Measurements from ENCODE around the gene IL4R. TPM values are rescaled to one million over a fixed set of nuclear protein-coding genes. Genes with fewer than 3 reads are reported as not detected.

The IL4R gene
- total and polyA plus RNA-seq, 7 donors: 16.9 to 177 (median 55.3) TPM

- intact Hi-C loops (cut with DNase I): no loop called here
- H3K9me3 ChIP-seq: no peaks in the 10 kb centered on the region
- H3K27me3 ChIP-seq: peaks cover 0 to 52% (median 0%) of the 10 kb centered on the region in 3 donors
- TF ChIP-seq EP300 (IDR thresholded peaks at IDR 0.05): no peak
- no peak for TF ChIP-seq CTCF (IDR thresholded peaks at IDR 0.05)
- TF ChIP-seq POLR2A (IDR thresholded peaks at IDR 0.05): no peak
- no peak for TF ChIP-seq POLR2AphosphoS5 (IDR thresholded peaks at IDR 0.05)
- H3K4me3 ChIP-seq: no peak overlapping the region
- no peak overlapping the region for H3K27ac ChIP-seq
- no peaks in the 10 kb centered on the region for H3K36me3 ChIP-seq
- 69 to 80% methylated on average over 10 of the region's 10 CpGs for WGBS, 2 donors
- no peak for DNase-seq
- H3K4me1 ChIP-seq: peaks cover 0 to 12% (median 4%) of the 10 kb centered on the region in 4 donors
Measured at GRCh38 chr16:27404163-27404823, 90.5 kb downstream of the IL4R start.

GRCh38 chr16:27405546-27406451, 92.0 kb downstream of the IL4R start:
- DNase-seq: no peak
- intact Hi-C loops (cut with DNase I): no loop called here
- H3K27me3 ChIP-seq: peaks cover 0 to 52% (median 0%) of the 10 kb centered on the region in 3 donors

GRCh38 chr16:27406511-27407128, 92.8 kb downstream of the IL4R start:
- peaks cover 0 to 12% (median 4%) of the 10 kb centered on the region in 4 donors for H3K4me1 ChIP-seq
- no peaks in the 10 kb centered on the region for H3K9me3 ChIP-seq
- TF ChIP-seq POLR2A (IDR thresholded peaks at IDR 0.05): no peak
- no peak for TF ChIP-seq EP300 (IDR thresholded peaks at IDR 0.05)
- TF ChIP-seq CTCF (IDR thresholded peaks at IDR 0.05): no peak
- no peak for TF ChIP-seq POLR2AphosphoS5 (IDR thresholded peaks at IDR 0.05)
- no peaks in the 10 kb centered on the region for H3K36me3 ChIP-seq
- H3K27me3 ChIP-seq: peaks cover 0 to 52% (median 0%) of the 10 kb centered on the region in 3 donors
- no peak for DNase-seq
- H3K27ac ChIP-seq: no peak overlapping the region
- no peak overlapping the region for H3K4me3 ChIP-seq
- intact Hi-C loops (cut with DNase I): no loop called here
- 52 to 63% methylated on average over 6 of the region's 6 CpGs for WGBS, 2 donors

More at GRCh38 chr16:27405546-27406451, 92.0 kb downstream of the IL4R start:
- Histone ChIP-seq H3K36me3 (no peaks in the 10 kb centered on the region), H3K4me3 (no peak overlapping the region), H3K27ac (no peak overlapping the region), H3K9me3 (no peaks in the 10 kb centered on the region), H3K4me1 (peaks cover 0 to 12% (median 4%) of the 10 kb centered on the region in 4 donors)
- TF ChIP-seq POLR2AphosphoS5 (IDR thresholded peaks at IDR 0.05) (no peak), POLR2A (IDR thresholded peaks at IDR 0.05) (no peak), CTCF (IDR thresholded peaks at IDR 0.05) (no peak), EP300 (IDR thresholded peaks at IDR 0.05) (no peak)
- 42 to 52% methylated on average over 16 to 19 of the region's 19 CpGs for WGBS, 2 donors

- peaks cover 0 to 7% (median 1%) of the 10 kb centered on the region in 4 donors for H3K4me1 ChIP-seq
- H3K36me3 ChIP-seq: no peaks in the 10 kb centered on the region
- 60 to 73% methylated on average over 2 of the region's 2 CpGs for WGBS, 2 donors
- peaks cover 0 to 47% (median 0%) of the 10 kb centered on the region in 3 donors for H3K27me3 ChIP-seq
- no peaks in the 10 kb centered on the region for H3K9me3 ChIP-seq
- intact Hi-C loops (cut with DNase I): no loop called here
- no peak overlapping the region for H3K27ac ChIP-seq
- no peak for DNase-seq
- no peak overlapping the region for H3K4me3 ChIP-seq
- TF ChIP-seq EP300 (IDR thresholded peaks at IDR 0.05) (no peak), POLR2AphosphoS5 (IDR thresholded peaks at IDR 0.05) (no peak), CTCF (IDR thresholded peaks at IDR 0.05) (no peak), POLR2A (IDR thresholded peaks at IDR 0.05) (no peak)
Measured at GRCh38 chr16:27407133-27407532, 93.4 kb downstream of the IL4R start.
